ENCODE measurements around the gene FOXP4.

GRCh38 chr6:41566961-41567360 is 20.8 kb downstream of the FOXP4 start:
- TF ChIP-seq, protein P1, sequence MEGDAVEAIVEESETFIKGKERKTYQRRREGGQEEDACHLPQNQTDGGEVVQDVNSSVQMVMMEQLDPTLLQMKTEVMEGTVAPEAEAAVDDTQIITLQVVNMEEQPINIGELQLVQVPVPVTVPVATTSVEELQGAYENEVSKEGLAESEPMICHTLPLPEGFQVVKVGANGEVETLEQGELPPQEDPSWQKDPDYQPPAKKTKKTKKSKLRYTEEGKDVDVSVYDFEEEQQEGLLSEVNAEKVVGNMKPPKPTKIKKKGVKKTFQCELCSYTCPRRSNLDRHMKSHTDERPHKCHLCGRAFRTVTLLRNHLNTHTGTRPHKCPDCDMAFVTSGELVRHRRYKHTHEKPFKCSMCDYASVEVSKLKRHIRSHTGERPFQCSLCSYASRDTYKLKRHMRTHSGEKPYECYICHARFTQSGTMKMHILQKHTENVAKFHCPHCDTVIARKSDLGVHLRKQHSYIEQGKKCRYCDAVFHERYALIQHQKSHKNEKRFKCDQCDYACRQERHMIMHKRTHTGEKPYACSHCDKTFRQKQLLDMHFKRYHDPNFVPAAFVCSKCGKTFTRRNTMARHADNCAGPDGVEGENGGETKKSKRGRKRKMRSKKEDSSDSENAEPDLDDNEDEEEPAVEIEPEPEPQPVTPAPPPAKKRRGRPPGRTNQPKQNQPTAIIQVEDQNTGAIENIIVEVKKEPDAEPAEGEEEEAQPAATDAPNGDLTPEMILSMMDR (IDR thresholded peaks at IDR 0.05), result no peak
- no peak for TF ChIP-seq POLR2AphosphoS5 (IDR thresholded peaks at IDR 0.05)
- TF ChIP-seq POLR2A (IDR thresholded peaks at IDR 0.05; ENCODE audit: low read depth), result no peak
